ENCODE measurements around the gene PTPRD.

PTPRD gene

GRCh38 chr9:9752722-9753121 is 860.1 kb downstream of the PTPRD start:
- DNase-seq (ENCODE audit: low spot score): no peak

GRCh38 chr9:9751996-9752395 is 860.8 kb downstream of the PTPRD start:
- peak; percentile 60 for DNase-seq (ENCODE audit: low spot score)

GRCh38 chr9:9750719-9751118 is 862.1 kb downstream of the PTPRD start:
- DNase-seq (ENCODE audit: low spot score): no peak

DNA sequence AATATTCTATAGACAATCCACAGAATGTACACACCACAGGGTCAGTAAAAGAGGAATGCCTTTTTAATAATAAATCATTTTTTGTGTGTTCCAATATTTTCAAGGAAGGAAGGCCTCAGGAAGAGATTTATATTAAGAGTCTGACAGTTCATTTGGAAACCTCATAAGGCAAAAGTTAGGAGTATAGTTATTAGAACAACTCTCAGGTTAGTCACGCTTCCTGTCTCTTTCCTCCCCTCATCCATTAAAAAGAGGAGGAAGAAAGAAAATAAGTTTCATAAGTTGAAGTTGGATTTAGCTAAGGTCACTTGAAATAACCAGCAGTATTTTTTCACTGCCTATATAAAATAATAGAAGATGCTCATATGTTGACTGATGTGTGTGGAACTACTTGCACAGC is 863.2 kb downstream of the PTPRD start:
- DNase-seq (ENCODE audit: low spot score): no peak

DNA sequence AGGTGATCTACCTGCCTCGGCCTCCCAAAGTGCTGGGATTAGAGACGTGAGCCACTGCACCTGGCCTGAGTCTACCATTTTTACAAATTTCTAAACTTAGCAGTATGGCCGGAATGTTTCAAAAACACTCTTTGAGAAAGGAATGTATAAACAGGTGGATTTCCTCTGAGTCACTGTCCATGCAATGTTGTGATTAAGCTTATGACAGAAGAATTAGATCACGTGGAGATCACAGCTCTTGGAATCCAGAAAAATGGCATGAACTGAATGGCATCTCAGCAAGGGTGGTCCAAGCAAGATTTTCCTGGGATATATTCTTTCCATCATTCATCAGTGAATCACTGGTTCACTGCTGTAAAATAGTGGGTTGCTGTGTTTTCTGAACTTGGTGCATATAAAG is 865.0 kb downstream of the PTPRD start:
- DNase-seq (ENCODE audit: low spot score): no peak

DNA sequence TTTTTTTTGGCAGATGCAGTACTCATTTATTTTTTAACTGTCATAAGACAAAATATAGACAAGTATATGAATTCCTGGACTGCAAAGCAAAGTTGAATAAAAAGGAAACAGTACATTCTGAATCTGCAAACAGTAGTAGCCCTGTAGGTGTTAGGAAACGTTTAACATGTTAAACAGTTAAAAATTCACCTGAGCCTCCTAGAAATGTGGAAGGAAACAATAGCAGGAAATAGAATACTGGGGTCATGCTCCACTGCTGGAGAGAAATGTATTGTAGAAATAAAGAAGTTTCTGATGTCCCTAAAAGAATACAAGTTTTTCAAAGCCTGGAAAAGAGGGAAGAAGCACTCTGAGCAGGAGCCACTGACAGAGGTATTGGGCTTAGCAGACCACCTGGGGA is 866.0 kb downstream of the PTPRD start:
- DNase-seq (ENCODE audit: low spot score): no peak

DNA sequence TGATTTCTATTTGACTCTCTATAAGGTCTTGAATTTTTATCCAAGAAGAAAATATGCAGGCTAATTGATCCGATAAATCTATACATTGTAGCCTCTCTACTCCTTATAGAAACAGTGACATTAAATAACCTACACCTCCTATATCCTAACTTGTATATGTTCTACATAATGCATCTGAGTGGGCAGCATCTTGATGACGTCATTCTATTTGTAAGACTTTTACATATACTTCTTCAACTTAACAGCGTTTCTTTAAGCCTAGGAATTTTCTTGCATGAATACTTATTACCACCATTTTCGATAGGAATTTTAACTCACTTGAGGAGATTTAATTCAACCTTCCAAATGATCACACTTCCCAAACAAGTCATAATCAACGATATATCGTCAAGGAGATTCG is 869.0 kb downstream of the PTPRD start:
- DNase-seq (ENCODE audit: low spot score): no peak

DNA sequence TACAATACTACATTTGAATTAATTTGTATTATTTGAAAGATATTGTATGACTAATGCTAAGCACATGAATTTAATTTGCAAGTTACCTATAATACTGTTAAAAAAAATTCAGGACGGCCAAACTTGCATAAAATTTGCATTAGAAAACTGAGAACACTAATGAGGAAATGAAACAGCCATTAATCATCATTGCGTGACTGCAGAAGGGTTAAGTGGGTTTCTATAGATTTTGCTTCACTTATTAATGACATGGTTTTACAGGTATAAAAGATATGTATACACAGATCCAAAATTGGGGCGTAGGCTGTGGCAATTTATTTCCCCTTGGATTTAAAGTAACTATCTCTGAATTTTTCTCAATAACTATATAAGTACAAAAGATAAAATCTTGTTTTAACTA is 882.6 kb downstream of the PTPRD start:
- DNase-seq (ENCODE audit: low spot score): no peak

DNA sequence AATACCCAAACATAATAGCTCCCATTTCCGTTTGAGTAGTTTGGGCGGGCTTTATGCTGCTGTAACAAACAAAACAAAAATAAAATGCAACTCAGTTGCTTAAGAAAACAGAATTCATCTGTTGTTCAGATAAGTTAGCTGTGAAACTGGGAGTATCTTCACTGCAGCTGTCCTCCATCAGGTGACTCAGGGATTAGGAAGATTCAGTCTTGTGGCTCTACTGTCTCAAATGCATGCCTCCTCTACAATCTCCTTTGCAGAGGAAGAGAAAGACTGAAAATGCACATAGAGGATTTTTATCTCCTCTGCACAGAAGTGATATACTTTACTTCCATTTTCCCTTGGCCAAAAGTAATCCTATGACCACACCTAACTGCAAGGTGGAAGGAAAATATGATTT is 883.7 kb downstream of the PTPRD start:
- DNase-seq (ENCODE audit: low spot score): no peak

GRCh38 chr9:9719373-9720112 is 893.3 kb downstream of the PTPRD start:
- DNase-seq (ENCODE audit: low spot score): no peak

DNA sequence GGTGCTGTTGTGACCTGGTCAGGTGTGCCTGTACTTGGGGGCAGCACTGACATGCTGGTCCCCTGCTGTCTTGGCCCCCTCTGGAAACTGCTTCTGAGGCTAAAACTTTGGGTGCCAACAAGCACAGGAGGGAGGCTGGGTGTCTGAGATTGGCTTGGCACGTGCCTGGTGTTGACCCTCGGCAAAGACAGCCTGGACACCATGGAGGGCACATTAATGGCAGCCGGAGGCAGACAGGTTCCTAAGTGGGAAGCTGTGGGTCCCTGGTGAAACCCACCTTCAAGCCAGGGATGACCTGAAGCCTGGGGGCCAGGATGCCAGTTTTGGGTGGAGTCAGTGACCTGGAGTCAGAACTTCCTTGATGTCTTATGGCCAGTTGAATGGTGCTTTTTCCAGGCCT is 894.1 kb downstream of the PTPRD start:
- no peak for DNase-seq (ENCODE audit: low spot score)

DNA sequence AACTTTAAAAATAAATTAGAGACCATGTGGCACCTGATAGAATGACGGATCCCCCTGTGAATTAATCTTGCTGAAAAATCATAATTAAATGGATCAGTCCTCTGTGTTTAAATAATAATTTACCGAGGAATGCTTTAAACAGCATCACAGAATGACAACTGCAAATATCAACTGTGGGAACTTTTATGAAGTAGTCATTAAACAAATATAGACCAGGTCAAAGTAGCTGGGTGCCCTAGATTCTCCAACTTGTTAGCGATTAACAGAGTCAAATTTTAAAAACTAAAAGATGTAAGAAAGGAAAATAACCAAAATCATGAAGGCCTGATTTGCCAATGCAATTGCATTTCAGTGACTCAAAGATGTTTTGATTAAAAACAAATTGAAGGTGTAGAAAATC is 933.4 kb downstream of the PTPRD start:
- no peak for DNase-seq (ENCODE audit: low spot score)

GRCh38 chr9:9674461-9674860 is 938.3 kb downstream of the PTPRD start:
- DNase-seq (ENCODE audit: low spot score): no peak

- DNase-seq (ENCODE audit: low spot score): no peak
Measured at GRCh38 chr9:9670454-9670853, 942.3 kb downstream of the PTPRD start.

GRCh38 chr9:9645006-9645405 is 967.8 kb downstream of the PTPRD start:
- DNase-seq (ENCODE audit: low spot score): no peak

DNA sequence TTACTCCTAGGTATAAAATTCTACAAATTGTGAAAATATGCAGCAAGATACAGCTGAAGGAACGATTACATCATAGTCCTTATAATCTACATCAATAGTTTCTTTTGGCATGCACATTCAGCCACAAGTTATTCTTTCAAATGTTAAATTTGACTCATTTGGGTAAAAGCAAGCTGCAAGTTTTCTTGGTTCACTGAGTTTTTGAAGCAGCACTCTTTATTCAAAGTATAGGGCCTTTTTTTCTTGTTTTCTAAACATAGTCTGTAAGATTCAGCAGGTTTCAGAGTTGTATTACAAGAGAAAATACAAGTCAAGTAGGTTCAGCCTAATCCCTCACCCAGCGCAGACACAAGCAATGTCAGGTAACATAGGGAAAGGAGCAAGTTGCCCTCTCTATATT is 981.5 kb downstream of the PTPRD start:
- DNase-seq (ENCODE audit: low spot score): no peak

DNA sequence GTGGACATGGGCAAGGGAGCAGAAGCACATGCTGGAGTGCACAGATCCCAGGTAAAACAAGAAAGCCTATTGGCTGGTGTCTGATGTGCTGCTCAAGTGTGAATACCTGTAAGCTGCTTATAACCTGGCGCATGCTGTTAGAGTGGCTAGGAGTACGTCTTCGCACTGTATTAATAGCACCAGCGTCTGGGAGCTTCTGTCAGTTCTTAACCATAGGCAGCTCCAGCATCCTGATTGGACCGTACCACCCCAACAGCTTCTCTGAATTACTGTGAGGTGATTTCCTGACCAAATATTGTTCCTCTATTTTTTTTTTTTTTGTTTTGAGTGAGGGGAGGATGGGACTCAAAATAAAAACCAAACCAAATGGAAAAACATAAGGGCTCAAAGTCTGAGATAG is 987.6 kb downstream of the PTPRD start:
- DNase-seq (ENCODE audit: low spot score): no peak

GRCh38 chr9:9623506-9623905 is 989.3 kb downstream of the PTPRD start:
- no peak for DNase-seq (ENCODE audit: low spot score)

DNA sequence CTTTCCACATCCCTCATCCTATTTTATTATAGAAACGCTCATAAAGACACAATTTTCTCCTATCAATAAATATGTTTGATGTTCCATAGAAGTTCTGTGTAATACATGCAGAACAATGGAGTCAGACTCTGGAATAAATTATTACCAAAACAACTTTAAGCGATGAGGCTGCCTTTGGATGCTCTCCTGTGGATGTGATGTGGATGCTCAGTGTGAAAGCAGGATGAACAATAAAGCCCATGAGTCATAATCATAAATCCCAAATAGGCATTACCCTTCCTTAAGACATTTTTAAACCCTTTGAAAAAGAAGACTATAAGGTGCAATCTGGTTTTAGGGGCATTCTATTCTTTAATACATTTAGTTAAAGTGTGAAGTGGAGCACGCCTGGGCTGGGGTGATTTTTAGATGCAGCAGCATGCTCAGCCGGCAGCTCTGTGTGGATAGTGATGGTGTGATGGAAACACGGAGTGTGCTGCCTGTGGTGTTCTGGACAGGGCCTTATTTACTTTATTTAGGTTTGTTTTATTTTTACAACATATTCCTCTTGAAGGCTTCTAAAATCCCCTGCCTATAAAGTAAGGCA is 991.4 kb downstream of the PTPRD start:
- no peak for DNase-seq (ENCODE audit: low spot score)

DNA sequence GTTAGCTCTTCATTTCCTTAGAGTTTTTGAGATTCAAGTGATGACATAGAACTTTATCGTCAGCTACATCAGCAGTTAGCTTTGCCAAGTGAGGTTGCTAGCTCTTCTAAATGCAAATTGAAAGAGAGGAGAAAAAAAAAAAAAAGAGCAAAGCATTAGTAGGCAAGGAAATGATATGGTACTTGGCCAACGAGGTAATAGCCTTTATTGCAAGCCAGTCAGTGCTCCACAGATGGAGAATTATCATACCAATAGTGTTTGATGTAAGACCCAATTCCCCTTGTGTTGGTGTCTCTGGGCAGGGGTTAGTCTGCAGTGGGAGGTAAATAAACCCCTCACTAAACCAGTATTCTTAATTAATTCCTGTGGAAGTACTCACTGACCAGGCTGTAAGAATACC is 992.1 kb downstream of the PTPRD start:
- DNase-seq (ENCODE audit: low spot score): no peak

DNA sequence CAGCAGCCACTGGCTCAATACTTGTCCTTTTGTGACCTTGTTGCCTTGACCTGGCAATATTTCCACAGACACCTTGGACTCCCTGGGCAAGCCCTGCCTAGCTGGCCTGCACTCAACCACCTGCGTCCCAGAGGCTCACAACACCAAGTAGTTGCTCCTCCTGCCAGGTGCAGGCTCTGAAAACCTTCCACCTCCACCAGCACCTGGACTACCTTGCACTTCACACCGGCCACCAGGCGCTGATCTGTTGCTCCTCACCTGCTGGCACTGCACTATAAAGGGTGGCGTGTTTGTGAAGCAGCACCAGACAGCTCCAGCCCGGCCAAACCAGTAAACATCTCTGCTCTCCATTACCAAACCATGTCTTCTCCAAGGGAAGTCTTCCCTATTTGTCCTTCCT is 997.7 kb downstream of the PTPRD start:
- DNase-seq (ENCODE audit: low spot score): no peak

- no peak for DNase-seq (ENCODE audit: low spot score)
Measured at GRCh38 chr9:9614607-9615006, 998.2 kb downstream of the PTPRD start.

GRCh38 chr9:9612755-9613154 is 1000.0 kb downstream of the PTPRD start:
- no peak for DNase-seq (ENCODE audit: low spot score)

DNA sequence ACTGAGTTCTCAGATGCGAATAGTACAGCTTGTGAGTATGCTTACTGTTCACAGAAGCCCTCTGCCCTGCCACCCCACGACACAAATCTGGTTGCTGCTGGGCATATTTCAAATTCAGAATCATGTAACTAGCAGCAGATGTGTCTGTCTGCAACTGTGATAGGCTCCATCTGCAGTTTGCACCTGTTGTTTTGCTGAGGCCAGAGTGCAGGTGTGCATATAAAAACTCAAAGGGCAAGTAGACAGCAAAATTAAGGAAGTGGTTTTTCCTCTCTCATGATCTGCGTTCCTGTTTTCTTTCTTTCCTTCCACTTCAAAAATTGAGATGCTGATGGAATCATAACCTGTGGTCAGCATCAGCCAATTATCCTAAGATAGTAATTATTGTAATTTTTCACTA is 1000.5 kb downstream of the PTPRD start:
- DNase-seq (ENCODE audit: low spot score): no peak
